ENCODE data around the gene CDK7. TPM values are rescaled to one million over a fixed set of nuclear protein-coding genes. Genes with fewer than 3 reads are reported as not detected.
"Not testable (repeated sequence)": the region's sequence is repeated elsewhere in the genome, so short reads cannot be mapped to it uniquely, and the experiment has no call there.

The CDK7 gene
- 90.1 and 96.2 TPM in 2 replicates for total RNA-seq (2014; rRNA removed; shearing (Covaris generic))

GRCh38 chr5:69234457-69235268 lies at the start of gene CDK7:
Gene CDK7, plus strand, starts transcription at chr5:69234886. Its CDS starts 90 bp downstream, at chr5:69234976.
- peak; percentile 90 for DNase-seq (ENCODE audit: low spot score)

GRCh38 chr5:69187342-69187741 lies 47.3 kb upstream of the CDK7 start:
- DNase-seq (ENCODE audit: low spot score): no peak

- DNase-seq (ENCODE audit: low spot score): no peak
These were observed 45.9 kb upstream of the CDK7 start for GRCh38 chr5:69188811-69189161.

- peak; percentile 89 for DNase-seq (ENCODE audit: low spot score)
These were observed 45.3 kb upstream of the CDK7 start, which contains the start of gene CENPH for GRCh38 chr5:69189162-69190086. Gene CENPH, plus strand, starts transcription at chr5:69189583. Its CDS starts 52 bp downstream, at chr5:69189635.

GRCh38 chr5:69202497-69202896 lies 32.2 kb upstream of the CDK7 start:
- DNase-seq (ENCODE audit: low spot score): no peak

- peak; percentile 49 for DNase-seq (ENCODE audit: low spot score)
These were observed 28.0 kb upstream of the CDK7 start for GRCh38 chr5:69206528-69207190.

GRCh38 chr5:69209602-69210001 lies 25.1 kb upstream of the CDK7 start:
- DNase-seq (ENCODE audit: low spot score): no peak

- no peak for DNase-seq (ENCODE audit: low spot score)
These were observed 23.5 kb upstream of the CDK7 start for GRCh38 chr5:69211200-69211599.

GRCh38 chr5:69212022-69212421 lies 22.7 kb upstream of the CDK7 start:
- DNase-seq (ENCODE audit: low spot score): no peak

- peak; percentile 67 for DNase-seq (ENCODE audit: low spot score)
These were observed 21.0 kb upstream of the CDK7 start for GRCh38 chr5:69213513-69214215.

- DNase-seq (ENCODE audit: low spot score): no peak
These were observed 17.6 kb upstream of the CDK7 start for GRCh38 chr5:69217151-69217511.

- DNase-seq (ENCODE audit: low spot score): peak; percentile 90
These were observed 16.8 kb upstream of the CDK7 start for GRCh38 chr5:69217548-69218526.

- no peak for DNase-seq (ENCODE audit: low spot score)
These were observed 14.7 kb upstream of the CDK7 start for GRCh38 chr5:69219939-69220338.

- not testable (repeated sequence) for DNase-seq (ENCODE audit: low spot score)
These were observed 14.3 kb upstream of the CDK7 start for GRCh38 chr5:69220371-69220770.

GRCh38 chr5:69220833-69221232 lies 13.9 kb upstream of the CDK7 start:
- DNase-seq (ENCODE audit: low spot score): not testable (repeated sequence)

- DNase-seq (ENCODE audit: low spot score): no peak
These were observed 10.2 kb upstream of the CDK7 start for GRCh38 chr5:69224520-69224919.

- no peak for DNase-seq (ENCODE audit: low spot score)
These were observed 8.8 kb upstream of the CDK7 start for GRCh38 chr5:69225860-69226259.

- no peak for DNase-seq (ENCODE audit: low spot score)
These were observed 4.5 kb upstream of the CDK7 start for GRCh38 chr5:69230181-69230580.

GRCh38 chr5:69231281-69231680 lies 3.4 kb upstream of the CDK7 start:
- DNase-seq (ENCODE audit: low spot score): no peak

GRCh38 chr5:69231851-69232250 lies 2.8 kb upstream of the CDK7 start:
- DNase-seq (ENCODE audit: low spot score): no peak
